Esophagus muscularis mucosa (tissue), 3 donors: ENCODE results near the gene SPAG16.

Experiments used
- EP300 ChIP-seq: sonication (generic); formaldehyde crosslinking; IDR thresholded peaks from one replicate; pipeline ENCODE4 v1.6.1; 2017; ENCODE audit warnings: antibody characterized with exemption
- TF ChIP-seq, protein P1 (sequence below), 3 experiments: fragments of 200-600 bp in 2 of 3; fragments of 450-650 bp in 1 of 3; sonication (generic) in 2 of 3; IDR thresholded peaks; one replicate each; pipeline ENCODE4 v1.5.1; 2017 to 2019; ENCODE audit warnings: antibody characterized with exemption in 3 of 3, mild to moderate bottlenecking in 2 of 3, moderate library complexity in 1 of 3

DNA sequence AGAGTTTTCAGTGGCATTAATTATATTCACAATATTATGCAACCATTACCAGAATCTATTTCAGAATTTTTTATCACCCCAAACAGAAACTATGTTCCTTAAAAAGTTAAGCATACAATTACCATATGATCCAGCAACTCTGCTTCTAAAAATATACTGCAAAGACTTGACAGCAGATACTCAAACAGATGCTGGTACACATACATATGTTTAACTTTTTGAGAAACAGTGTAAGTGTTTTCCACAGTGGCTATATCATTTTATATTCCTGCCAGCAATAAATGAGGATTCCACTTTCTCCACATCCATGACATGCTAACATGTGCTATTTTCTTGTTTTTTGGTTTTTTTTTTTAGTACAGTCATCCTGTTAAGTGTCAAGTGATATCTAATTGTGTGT is 687.3 kb downstream of the SPAG16 start:
- TF ChIP-seq, protein P1, sequence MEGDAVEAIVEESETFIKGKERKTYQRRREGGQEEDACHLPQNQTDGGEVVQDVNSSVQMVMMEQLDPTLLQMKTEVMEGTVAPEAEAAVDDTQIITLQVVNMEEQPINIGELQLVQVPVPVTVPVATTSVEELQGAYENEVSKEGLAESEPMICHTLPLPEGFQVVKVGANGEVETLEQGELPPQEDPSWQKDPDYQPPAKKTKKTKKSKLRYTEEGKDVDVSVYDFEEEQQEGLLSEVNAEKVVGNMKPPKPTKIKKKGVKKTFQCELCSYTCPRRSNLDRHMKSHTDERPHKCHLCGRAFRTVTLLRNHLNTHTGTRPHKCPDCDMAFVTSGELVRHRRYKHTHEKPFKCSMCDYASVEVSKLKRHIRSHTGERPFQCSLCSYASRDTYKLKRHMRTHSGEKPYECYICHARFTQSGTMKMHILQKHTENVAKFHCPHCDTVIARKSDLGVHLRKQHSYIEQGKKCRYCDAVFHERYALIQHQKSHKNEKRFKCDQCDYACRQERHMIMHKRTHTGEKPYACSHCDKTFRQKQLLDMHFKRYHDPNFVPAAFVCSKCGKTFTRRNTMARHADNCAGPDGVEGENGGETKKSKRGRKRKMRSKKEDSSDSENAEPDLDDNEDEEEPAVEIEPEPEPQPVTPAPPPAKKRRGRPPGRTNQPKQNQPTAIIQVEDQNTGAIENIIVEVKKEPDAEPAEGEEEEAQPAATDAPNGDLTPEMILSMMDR (IDR thresholded peaks at IDR 0.05), result no peak
- TF ChIP-seq EP300, result no peak
